HG02852 (cell line): ENCODE data around the gene SCN5A.

Experiments
- ATAC-seq: cut with Tn5 transposase; IDR thresholded peaks from one replicate; pipeline ENCODE4 v1.9.1; 2021; ENCODE audit warnings: mild to moderate bottlenecking, moderate library complexity; ENCODE audit not compliant: unreplicated experiment

Gene SCN5A

DNA sequence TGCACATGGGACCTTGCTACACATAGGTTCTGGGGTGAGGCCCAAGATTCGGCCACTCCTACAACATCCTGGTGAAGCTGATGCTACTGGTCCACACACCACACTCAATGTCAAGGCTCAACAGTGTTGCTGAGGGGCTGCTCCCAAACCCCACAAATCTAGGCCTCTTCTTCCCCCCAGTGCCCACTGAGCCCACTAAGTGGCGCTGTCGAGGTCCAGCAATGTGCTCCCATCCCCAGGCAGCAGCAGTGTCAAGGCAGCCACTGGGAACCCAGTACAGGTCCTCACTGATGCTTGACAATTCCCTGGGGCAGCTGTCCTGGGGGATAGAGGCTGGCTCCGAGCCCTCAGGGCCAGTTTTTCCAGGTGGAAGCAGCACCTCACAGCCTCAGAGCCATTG, 21.5 kb downstream of the SCN5A start:
- ATAC-seq = no peak

DNA sequence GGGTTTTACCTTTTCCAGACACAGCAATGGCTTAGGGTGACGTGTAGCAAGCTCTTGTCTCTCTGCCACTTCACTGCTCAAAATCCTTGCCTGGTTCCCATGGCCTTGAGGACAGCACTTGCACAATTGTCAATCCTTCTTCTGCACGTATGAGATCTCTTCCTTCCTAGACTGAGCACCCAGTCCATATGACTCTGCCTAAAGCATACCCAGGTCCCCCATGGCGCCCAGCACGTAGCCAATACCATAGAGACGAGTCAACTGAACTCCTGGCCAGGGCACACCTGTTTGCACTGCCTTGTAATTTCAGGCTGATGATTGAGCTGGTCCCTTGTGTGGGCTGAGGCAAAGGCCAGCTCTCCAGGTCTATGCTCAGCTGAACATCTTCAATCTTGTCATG, 23.3 kb downstream of the SCN5A start:
- no peak for ATAC-seq

- ATAC-seq = no peak
Observed at GRCh38 chr3:38623539-38623938, 25.9 kb downstream of the SCN5A start.

- no peak for ATAC-seq
Observed at GRCh38 chr3:38622336-38622735, 27.2 kb downstream of the SCN5A start.

GRCh38 chr3:38620236-38620635, 29.3 kb downstream of the SCN5A start:
- no peak for ATAC-seq

DNA sequence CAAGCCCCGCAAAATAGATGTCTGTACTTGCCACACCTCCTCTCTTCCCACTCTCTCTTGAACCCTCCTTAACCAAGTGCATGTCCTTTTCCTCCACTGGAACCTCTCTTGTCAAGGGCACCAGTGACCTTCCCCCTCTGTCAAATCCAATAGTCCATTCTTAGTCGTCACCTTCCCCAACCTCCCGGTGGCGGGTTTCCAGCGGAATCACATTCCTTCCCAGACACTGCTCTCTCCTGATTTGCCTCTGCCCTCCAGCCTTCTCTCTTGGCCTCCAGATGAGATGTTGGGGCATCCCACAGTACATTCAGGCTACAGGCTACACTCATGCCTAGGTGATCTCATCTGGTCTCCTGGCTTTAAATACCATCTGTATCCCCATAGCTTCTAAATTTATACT, 31.1 kb downstream of the SCN5A start:
- ATAC-seq = no peak

DNA sequence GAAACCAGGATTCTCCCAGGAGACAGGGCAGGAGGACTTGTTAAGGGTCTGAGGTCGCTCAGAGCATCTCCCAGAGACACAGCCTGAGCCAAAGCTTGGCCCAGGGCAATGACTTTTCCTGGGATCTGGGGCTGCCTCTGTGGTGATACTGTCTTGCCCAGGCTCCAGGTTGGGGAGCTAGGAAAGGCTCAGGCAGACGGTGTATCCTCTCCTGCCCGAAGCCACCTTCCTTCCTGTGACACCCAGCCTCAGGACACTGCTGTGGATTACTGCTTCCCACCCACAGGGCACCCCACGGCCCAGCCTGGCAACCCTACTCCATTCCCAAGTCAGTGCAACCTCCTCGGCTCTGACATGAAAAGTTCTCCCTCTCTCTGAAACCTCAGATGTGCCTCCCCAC, 31.9 kb downstream of the SCN5A start:
- ATAC-seq = no peak

DNA sequence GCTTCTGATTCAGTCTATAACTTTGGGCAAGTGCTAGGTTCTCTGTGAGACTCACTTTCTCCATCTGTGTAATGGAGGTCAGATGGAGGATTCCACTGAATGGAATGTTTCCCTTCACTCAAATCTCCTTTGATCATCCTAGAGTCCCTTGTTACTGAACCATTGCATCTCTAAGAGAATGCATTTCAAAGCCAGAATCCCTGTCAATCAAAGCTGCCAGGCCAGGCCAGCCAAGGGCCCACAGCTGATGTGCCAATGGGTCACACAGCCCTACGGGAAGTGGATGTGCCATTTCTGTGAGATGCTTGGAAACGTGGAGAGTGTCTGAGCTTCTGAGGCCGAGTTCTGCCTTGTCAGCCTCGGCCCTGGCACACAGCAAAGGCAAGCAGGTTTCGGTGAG, 32.4 kb downstream of the SCN5A start:
- no peak for ATAC-seq

- ATAC-seq = no peak
Observed at GRCh38 chr3:38616658-38617057, 32.8 kb downstream of the SCN5A start.

DNA sequence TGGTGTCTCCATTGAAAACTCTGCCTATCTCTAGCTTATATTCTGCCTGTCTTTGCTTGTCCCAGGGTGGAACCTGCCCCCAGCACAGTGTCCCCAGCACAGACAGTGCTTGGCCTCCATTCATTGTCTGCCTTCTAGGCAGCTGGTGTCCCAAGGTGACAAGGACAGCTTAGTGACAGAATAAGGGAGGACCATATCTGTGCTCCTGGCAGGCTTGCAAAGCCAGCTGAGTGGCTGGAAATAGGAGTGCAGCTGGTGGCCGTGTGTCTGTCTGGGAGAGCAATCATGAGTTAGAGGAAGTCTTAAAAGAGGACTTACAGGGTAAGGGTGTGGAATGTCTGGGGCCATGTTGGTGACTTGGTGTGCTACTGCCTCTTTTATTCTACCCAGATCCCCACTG, 33.4 kb downstream of the SCN5A start:
- no peak for ATAC-seq

GRCh38 chr3:38614651-38615352, 34.7 kb downstream of the SCN5A start:
- no peak for ATAC-seq

DNA sequence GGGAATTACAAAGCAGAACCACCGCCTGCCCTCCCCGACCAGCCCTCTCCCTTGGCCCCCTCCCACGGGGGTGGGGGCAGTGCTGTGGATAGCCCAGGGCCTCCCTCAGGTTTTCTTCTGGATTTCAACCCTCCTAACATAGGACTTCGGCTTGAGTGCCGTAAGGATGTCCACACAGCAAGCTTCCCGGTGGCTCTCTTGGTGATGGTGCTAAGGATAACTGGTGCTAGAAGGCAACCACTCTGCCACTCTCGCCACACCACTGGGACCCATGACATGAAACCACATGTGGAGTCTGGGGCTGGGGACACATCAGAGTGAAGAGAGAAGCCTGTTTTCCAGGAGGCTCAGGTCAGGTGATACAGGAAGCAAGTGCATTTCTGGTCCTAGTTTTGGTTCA, 35.4 kb downstream of the SCN5A start:
- ATAC-seq = no peak

DNA sequence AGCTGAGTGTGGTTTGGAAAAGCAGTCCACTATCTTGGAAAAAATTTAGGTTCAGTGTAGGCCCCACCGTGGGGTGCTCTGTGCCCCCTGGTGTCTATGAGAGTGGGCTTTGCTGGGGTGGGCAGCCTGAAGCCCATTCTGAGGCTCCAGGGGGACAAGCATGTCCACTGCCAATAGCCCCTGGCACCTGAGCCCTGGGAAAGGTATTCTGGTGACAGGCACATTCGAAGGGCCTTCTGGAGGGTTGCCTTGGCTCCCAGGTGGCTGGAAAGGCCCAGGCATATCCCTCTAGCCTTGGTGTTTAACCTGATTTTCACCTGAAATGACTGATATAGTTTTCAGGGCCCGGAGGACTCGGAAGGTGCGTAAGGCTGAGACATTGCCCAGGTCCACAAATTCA, 36.1 kb downstream of the SCN5A start:
- ATAC-seq = no peak

- no peak for ATAC-seq
Observed at GRCh38 chr3:38611866-38612265, 37.6 kb downstream of the SCN5A start.

- no peak for ATAC-seq
Observed at GRCh38 chr3:38610934-38611333, 38.6 kb downstream of the SCN5A start.

DNA sequence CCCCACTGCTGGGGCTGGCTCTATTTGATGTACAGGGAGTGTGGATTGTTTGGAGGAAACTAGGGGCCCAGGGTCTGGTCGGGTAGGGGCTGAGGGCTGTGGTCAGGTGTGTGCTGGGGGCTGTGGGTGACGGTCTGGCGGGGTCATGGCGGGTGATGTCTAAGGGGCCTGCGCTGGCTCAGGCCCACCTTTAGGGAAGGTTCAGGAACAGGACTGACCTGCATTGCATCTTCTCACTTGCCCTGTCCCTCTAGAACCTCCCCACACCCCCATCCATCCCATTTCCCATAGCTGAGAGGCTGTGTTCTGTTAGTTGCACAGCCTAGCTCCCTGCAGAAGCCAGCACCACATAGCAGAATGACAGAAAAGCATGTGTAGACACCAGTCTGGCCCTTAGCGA, 39.1 kb downstream of the SCN5A start:
- no peak for ATAC-seq

DNA sequence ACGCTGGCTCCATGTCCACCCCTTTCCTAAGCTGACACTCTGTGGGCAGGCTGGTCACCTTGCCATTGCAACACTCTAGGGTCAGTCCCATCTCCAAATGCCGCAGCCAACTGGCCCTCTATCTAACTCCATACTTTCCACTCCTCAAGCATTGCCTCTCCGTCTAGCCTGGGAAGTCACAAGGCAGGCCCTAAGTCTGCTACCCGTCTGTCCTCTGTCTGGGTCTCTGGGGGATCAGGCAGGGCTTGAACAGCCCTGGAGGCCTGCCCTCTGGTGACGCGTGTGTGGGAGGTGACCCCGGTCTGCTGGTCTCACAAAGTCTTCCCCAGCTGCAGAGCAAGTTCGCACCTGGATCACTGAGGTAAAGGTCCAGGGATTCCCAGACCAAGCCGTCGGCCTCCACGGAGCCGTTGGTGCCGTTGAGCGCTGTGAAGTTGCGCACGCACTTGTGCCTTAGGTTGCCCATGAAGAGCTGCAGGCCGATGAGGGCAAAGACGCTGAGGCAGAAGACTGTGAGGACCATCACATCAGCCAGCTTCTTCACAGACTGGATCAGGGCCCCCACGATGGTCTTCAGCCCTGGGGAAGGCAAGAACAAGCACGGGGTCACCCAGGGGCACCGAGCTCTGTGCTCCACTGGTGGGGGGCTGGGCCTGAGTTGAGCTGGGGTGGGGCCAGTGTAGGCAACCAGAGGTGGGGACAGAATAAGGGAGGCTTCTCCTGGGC, 39.9 kb downstream of the SCN5A start:
- no peak for ATAC-seq

GRCh38 chr3:38608961-38609360, 40.5 kb downstream of the SCN5A start:
- ATAC-seq = no peak

DNA sequence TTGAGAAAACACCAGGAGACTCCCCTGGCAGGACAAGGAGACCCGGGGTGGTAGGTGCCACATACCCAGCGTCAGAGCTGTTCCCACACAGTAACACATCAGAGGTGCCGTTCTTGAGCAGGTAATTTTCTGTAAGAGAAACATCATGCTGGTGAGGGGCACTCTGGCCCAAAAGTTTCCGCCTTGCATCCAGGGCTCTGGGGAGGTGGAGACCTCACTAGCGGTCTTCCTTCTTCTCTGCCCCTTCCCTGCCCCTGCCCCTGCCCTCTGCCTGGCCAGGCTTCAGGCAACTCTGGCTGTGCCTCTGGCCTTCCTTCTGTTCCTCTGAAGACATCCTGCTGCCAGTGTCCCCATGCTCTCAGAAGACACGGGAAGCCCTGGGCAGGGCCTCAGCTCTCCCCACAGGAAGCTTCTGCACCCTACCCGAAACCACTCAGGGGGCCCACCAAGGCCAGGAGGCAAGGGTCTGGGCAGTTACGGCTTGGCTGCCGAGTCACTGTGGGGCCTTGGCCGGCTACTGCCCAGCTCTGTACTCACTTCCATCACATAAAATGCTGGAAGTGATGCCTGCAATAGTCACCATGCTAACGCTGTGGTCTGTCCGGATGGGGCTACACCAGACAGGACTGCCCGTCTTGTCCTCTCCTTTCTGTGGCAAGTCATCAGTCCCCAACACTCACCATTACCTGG, 41.3 kb downstream of the SCN5A start:
- ATAC-seq = no peak

DNA sequence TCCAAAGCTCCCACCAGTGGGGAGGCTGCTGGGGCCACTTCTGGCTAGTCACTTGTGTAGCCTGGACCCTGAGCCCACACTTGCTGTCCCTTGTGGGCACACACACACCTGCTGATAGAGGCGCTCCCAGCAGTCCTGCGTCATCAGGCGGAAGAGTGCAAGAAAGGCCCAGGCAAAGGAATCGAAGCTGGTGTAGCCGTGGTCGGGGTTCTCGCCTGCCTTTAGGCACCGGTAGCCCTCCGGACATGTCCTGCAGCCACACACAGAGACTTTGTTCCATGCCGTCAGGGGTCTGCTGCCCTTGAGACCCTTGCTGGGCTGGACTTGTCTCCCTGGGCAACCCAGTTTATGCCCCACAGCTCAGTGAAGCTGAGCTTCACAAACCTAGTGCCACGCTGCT, 42.9 kb downstream of the SCN5A start:
- no peak for ATAC-seq

GRCh38 chr3:38605981-38606380, 43.5 kb downstream of the SCN5A start:
- ATAC-seq = no peak

GRCh38 chr3:38604246-38604645, 45.2 kb downstream of the SCN5A start:
- ATAC-seq = no peak
